Natural killer cell (primary cell): ENCODE data around the gene CRYBG1. TPM values are rescaled to one million over a fixed set of nuclear protein-coding genes. Genes with fewer than 3 reads are reported as not detected.

Experiments used
- ATAC-seq, 3 donors: fragments of 150-1000 bp in 2 of 3; fragments of 200-7000 bp in 1 of 3; cut with Tn5 transposase; 1 replicate in 1 of 3; 2 replicates in 2 of 3; pipeline ENCODE4 v1.10.0; 2021; ENCODE audit warnings: mild to moderate bottlenecking in 2 of 3, moderate library complexity in 2 of 3
- DNase-seq, 2 donors: peaks; one replicate each; pipeline versions ENCODE4 v3.0.0 to v3.0.0-alpha.2; 2013 to 2021; ENCODE audit warnings: mixed read lengths in 1 of 2
- H3K27ac ChIP-seq: one replicate; pipeline ENCODE4 v1.5.1; 2013; ENCODE audit warnings: mild to moderate bottlenecking, low read length
- H3K27me3 ChIP-seq: one replicate; pipeline ENCODE4 v1.6.1; 2013; ENCODE audit warnings: low read length; ENCODE audit not compliant: control insufficient read depth, insufficient read depth
- H3K36me3 ChIP-seq: one replicate; pipeline ENCODE4 v1.6.1; 2013; ENCODE audit warnings: low read length; ENCODE audit not compliant: control insufficient read depth, insufficient read depth
- H3K4me1 ChIP-seq: one replicate; pipeline ENCODE4 v1.6.1; 2013; ENCODE audit warnings: low read length; ENCODE audit not compliant: control insufficient read depth, insufficient read depth
- H3K4me3 ChIP-seq: one replicate; pipeline ENCODE4 v1.5.1; 2013; ENCODE audit warnings: low read length
- H3K9me3 ChIP-seq: one replicate; pipeline ENCODE4 v1.6.1; 2013; ENCODE audit warnings: low read length; ENCODE audit not compliant: control insufficient read depth, insufficient read depth
- H3K27ac Mint-ChIP-seq, 2 donors: one replicate each; pipeline ENCODE4 v1.8.0; 2022; ENCODE audit warnings: mild to moderate bottlenecking in 2 of 2, mixed read lengths in 2 of 2, moderate library complexity in 1 of 2
- H3K27me3 Mint-ChIP-seq, 2 donors: one replicate each; pipeline ENCODE4 v1.8.0; 2022; ENCODE audit warnings: low read depth in 2 of 2, mixed read lengths in 2 of 2
- H3K36me3 Mint-ChIP-seq: one replicate; pipeline ENCODE4 v1.8.0; 2022; ENCODE audit warnings: mixed read lengths
- H3K4me1 Mint-ChIP-seq, 2 donors: one replicate each; pipeline ENCODE4 v1.8.0; 2022; ENCODE audit warnings: mixed read lengths in 2 of 2
- H3K4me3 Mint-ChIP-seq: one replicate; pipeline ENCODE4 v1.8.0; 2022; ENCODE audit warnings: mild to moderate bottlenecking, moderate library complexity, mixed read lengths
- H3K9me3 Mint-ChIP-seq, 2 donors: one replicate each; pipeline ENCODE4 v1.8.0; 2022; ENCODE audit warnings: mixed read lengths in 2 of 2
- CTCF ChIP-seq: fragments of 200-600 bp; IDR thresholded peaks from one replicate; pipeline ENCODE4 v1.8.0; 2022; ENCODE audit warnings: antibody characterized with exemption
- WGBS: methylation state at CpG from one replicate; pipeline ENCODE4 v1.1.7; 2013; ENCODE audit warnings: missing lambda C conversion rate; ENCODE audit not compliant: insufficient coverage; 5-methylcytosine and 5-hydroxymethylcytosine counted together
- intact Hi-C: fragments of 100-400 bp; cut with micrococcal nuclease; formaldehyde crosslinking; loops from one replicate; pipeline ENCODE4 v1.14.2; 2022
- total RNA-seq, 4 donors: library from RNA; stranded (reverse); fragments of 120-200 nt in 1 of 4; gene quantifications; one replicate each; pipeline versions ENCODE4 v1.2.3 to v1.2.4, GENCODE V29; 2013 to 2022

The CRYBG1 gene
- total RNA-seq, 3 donors from 2014 or later (not counting 1 experiment from before 2014, with no cell fraction given), result 16.3 to 21.8 (median 17.5) TPM

GRCh38 chr6:106439459-106439858 lies 78.9 kb downstream of the CRYBG1 start:
- WGBS, result no CpG with 5 or more reads among the region's 2 CpGs
- Mint-ChIP-seq H3K9me3 (no peaks in the 10 kb centered on the region), H3K4me1 (no peaks in the 10 kb centered on the region), H3K27ac (no peak overlapping the region), H3K27me3 (peaks cover 31 to 56% of the 10 kb centered on the region in 2 donors), H3K36me3 (no peaks in the 10 kb centered on the region), H3K4me3 (no peak overlapping the region)
- Histone ChIP-seq H3K9me3 (no peaks in the 10 kb centered on the region), H3K27ac (no peak overlapping the region), H3K36me3 (no peaks in the 10 kb centered on the region), H3K4me1 (no peaks in the 10 kb centered on the region), H3K27me3 (peaks cover 6% of the 10 kb centered on the region), H3K4me3 (no peak overlapping the region)
- ATAC-seq, result no peak
- TF ChIP-seq CTCF, result no peak
- intact Hi-C loops, result no loop called here
- no peak for DNase-seq

GRCh38 chr6:106440546-106440945 lies 80.0 kb downstream of the CRYBG1 start:
- no peaks in the 10 kb centered on the region for H3K9me3 Mint-ChIP-seq
- no peaks in the 10 kb centered on the region for H3K36me3 Mint-ChIP-seq
- no peak overlapping the region for H3K4me3 Mint-ChIP-seq
- H3K27ac Mint-ChIP-seq, result no peak overlapping the region
- no peaks in the 10 kb centered on the region for H3K4me1 ChIP-seq
- no peak for ATAC-seq
- no peak overlapping the region for H3K4me3 ChIP-seq
- 56% methylated on average over 1 of the region's 2 CpGs for WGBS
- H3K36me3 ChIP-seq, result no peaks in the 10 kb centered on the region
- peaks cover 0 to 5% of the 10 kb centered on the region in 2 donors for H3K4me1 Mint-ChIP-seq
- H3K27me3 Mint-ChIP-seq, result peaks cover 31 to 62% of the 10 kb centered on the region in 2 donors
- H3K9me3 ChIP-seq, result no peaks in the 10 kb centered on the region
- DNase-seq, result no peak
- intact Hi-C loops, result no loop called here
- peaks cover 6% of the 10 kb centered on the region for H3K27me3 ChIP-seq
- H3K27ac ChIP-seq, result no peak overlapping the region
- no peak for TF ChIP-seq CTCF

- DNase-seq (no peak), ATAC-seq (no peak)
- 73% methylated on average over 3 of the region's 3 CpGs for WGBS
- H3K27me3 ChIP-seq, result peaks cover 6% of the 10 kb centered on the region
- H3K27ac Mint-ChIP-seq, result no peak overlapping the region
- H3K4me3 Mint-ChIP-seq, result no peak overlapping the region
- no peak overlapping the region for H3K4me3 ChIP-seq
- intact Hi-C loops, result no loop called here
- H3K36me3 ChIP-seq, result no peaks in the 10 kb centered on the region
- no peaks in the 10 kb centered on the region for H3K9me3 Mint-ChIP-seq
- TF ChIP-seq CTCF, result no peak
- peaks cover 29 to 60% of the 10 kb centered on the region in 2 donors for H3K27me3 Mint-ChIP-seq
- H3K4me1 ChIP-seq, result no peaks in the 10 kb centered on the region
- H3K36me3 Mint-ChIP-seq, result no peaks in the 10 kb centered on the region
- H3K4me1 Mint-ChIP-seq, result peaks cover 0 to 5% of the 10 kb centered on the region in 2 donors
- no peaks in the 10 kb centered on the region for H3K9me3 ChIP-seq
- H3K27ac ChIP-seq, result no peak overlapping the region
Measured at GRCh38 chr6:106442395-106442794, 81.9 kb downstream of the CRYBG1 start.
